Epithelial cell of proximal tubule (primary cell): ENCODE results near the gene TFPI2. TPM values are rescaled to one million over a fixed set of nuclear protein-coding genes. Genes with fewer than 3 reads are reported as not detected.

Experiments
- DNase-seq: peaks from one replicate; pipeline ENCODE4 v3.0.0-alpha.2; 2011; ENCODE audit warnings: low read depth
- H3K4me3 ChIP-seq: 2 replicates; pipeline ENCODE4 v1.5.1; 2011; ENCODE audit warnings: low read depth, mild to moderate bottlenecking, low read length
- total RNA-seq: library from RNA; depleted of rRNA; stranded (reverse); fragments of >200 nt; gene quantifications from 2 replicates; pipeline ENCODE4 v1.2.3, GENCODE V29; 2015
- TF ChIP-seq, protein P1 (sequence below): conservative IDR thresholded peaks from 2 replicates; pipeline ENCODE4 v1.5.1; 2012; ENCODE audit warnings: low read depth, mild to moderate bottlenecking, low read length

TFPI2 gene
- total RNA-seq, 1 donor from 2014 or later: 162 TPM

DNA sequence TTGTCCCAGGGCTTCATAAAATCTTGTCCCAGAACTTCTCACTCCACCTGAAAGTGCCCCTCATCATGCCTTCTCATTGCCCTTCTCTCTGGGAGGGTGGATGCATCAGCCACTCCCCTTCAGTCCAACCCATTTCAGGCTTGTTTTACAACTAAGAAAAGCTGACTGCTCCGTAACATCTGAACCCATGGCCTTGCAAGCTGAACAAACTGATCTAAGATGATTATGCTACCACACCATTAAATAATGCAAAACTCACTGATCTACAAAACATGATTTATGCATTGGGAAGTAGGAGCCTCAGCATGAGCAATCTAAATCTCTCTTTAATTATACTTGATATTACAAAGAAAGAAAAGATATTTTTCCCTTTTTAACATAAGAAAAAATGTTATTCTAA lies 34.8 kb downstream of the TFPI2 start:
- no peak for DNase-seq
- H3K4me3 ChIP-seq: no peak overlapping the region
- TF ChIP-seq, protein P1, sequence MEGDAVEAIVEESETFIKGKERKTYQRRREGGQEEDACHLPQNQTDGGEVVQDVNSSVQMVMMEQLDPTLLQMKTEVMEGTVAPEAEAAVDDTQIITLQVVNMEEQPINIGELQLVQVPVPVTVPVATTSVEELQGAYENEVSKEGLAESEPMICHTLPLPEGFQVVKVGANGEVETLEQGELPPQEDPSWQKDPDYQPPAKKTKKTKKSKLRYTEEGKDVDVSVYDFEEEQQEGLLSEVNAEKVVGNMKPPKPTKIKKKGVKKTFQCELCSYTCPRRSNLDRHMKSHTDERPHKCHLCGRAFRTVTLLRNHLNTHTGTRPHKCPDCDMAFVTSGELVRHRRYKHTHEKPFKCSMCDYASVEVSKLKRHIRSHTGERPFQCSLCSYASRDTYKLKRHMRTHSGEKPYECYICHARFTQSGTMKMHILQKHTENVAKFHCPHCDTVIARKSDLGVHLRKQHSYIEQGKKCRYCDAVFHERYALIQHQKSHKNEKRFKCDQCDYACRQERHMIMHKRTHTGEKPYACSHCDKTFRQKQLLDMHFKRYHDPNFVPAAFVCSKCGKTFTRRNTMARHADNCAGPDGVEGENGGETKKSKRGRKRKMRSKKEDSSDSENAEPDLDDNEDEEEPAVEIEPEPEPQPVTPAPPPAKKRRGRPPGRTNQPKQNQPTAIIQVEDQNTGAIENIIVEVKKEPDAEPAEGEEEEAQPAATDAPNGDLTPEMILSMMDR: no peak

DNA sequence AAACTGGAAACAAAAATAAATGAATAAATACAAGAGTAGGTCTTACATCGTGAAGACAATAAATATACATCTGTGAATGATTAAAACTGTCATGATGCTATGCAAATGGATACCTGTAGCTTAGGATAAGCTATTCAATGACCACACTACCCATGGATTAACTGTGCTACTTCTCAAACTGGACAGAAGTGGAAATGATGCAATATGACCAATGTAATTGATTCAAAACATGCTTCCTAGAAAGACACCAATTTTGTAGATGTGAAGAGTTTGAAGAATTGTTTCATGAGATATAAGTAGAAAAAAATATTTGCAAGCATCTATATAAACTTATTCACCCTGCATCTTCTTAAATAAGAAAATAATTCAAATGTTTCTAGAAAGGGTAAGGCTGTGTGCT lies 36.1 kb downstream of the TFPI2 start:
- TF ChIP-seq, protein P1: no peak
- H3K4me3 ChIP-seq: no peak overlapping the region
- no peak for DNase-seq

DNA sequence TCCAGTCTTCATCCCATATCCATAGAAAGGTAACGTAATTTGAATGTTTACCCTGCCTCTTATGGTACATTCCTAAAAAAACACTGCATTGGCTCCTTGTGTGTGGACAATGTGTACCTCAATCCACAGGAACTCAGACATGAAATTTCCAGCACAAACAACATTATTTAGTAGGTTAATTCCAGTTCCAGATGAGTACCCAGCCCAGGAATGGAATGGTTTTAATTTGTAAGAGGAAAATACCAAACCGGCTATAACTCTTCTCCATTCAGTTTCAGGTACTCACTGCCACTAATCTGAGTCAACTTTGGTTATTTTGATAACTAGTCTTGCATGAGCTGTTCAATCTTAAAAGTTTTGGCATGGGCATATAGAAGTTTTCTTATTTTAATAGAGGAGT lies 39.0 kb downstream of the TFPI2 start:
- DNase-seq: peak; percentile 20
- TF ChIP-seq, protein P1: no peak
- H3K4me3 ChIP-seq: no peak overlapping the region

DNA sequence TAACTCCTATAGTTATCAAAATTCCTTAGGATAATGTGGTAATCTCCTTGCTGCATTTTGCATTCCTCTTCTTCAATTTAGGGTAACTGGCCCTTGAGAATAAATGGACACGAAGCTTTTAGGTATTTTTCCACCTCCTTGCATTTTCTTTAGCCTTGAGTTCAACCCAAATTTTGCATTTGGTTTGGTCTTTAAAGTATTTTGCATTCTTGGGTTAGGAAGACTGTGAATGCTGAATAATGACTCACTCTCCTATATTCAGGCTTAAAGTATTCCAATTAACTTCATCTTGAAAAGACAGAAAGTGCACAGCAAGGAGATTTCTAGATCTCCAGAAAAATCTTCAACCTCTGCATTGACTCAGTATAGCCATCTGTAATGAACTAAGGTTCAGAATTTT lies 47.3 kb downstream of the TFPI2 start:
- TF ChIP-seq, protein P1: no peak
- no peak overlapping the region for H3K4me3 ChIP-seq
- DNase-seq: no peak

DNA sequence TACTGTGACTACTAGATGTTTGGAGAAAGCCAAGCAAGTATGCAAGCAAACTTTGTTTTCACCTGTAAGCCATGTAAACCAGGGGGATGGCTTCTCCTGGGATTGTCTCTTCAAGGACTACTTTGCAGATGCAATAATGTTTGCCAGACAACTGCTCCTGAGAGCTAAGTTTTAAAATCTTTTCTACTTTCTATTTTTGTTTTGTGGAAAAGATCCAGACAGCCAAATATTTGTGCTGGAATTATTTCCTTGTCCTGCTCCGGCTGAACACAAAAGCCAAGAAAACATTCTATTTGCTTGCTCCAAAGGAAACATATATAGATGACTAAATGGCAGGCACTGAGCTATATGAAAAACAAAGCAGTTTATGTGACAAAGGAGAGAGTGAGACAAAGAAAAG lies 51.6 kb downstream of the TFPI2 start:
- TF ChIP-seq, protein P1: no peak

DNA sequence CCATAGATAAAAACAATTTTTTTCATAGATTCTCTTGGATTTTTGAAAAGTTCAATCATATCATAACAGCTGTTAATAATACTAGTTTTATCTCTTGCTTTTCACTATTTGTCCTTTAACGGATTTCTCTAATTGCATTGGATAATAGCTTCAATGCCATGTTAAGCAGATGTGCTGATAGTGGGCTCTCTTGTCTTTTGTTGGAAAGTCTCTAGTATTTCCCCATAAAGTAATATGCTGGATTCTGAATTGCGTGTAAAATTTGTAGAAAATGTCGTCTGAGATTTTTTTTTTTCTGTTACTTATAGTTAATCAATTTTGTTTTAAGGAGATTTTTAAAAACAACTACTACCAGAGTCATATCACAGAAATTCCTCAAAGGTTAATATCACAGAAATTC lies 53.3 kb downstream of the TFPI2 start:
- no peak for DNase-seq
- no peak overlapping the region for H3K4me3 ChIP-seq
- TF ChIP-seq, protein P1: no peak

More for the DNA sequence above, 51.6 kb downstream of the TFPI2 start:
- no peak for DNase-seq
- H3K4me3 ChIP-seq: no peak overlapping the region

DNA sequence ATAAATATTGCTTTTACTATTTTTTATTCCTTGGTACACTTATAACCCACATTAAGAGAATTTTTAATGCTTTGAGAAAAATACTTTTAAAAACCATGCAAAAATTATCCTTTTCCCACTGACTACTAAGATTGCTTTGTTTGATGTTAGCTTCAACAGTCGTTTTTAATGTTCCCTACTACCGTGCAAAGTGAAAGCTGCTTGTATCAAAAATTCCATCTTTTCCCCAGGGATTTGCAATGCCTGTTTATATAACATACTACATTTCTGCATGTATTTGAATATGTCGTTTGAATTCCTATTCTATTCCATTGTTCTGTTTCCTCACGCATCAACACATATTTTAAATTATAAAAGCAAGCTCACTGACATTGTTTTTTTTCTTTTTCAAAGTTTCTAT lies 54.4 kb downstream of the TFPI2 start:
- DNase-seq: no peak
- H3K4me3 ChIP-seq: no peak overlapping the region
- TF ChIP-seq, protein P1: no peak
